CD4-positive, alpha-beta memory T cell (primary cell): ENCODE data around the gene GRM4. TPM values are rescaled to one million over a fixed set of nuclear protein-coding genes. Genes with fewer than 3 reads are reported as not detected.
A peak's percentile ranks its signal among the peaks of the same experiment; 100 is the strongest.
"Not testable (repeated sequence)": the region's sequence is repeated elsewhere in the genome, so short reads cannot be mapped to it uniquely, and the experiment has no call there.

Experiments
- CTCF ChIA-PET: fragments of 350-600 bp; sonication (Branson Sonifier 250); formaldehyde crosslinking; loops from one replicate; lab custom pipeline; 2021; ENCODE audit warnings: inconsistent platforms; ENCODE audit not compliant: partially characterized antibody; lab: Charles Lee
- POLR2A ChIA-PET: fragments of 350-600 bp; sonication (Branson Sonifier 250); formaldehyde crosslinking; loops from one replicate; lab custom pipeline; 2021; ENCODE audit not compliant: partially characterized antibody; lab: Charles Lee
- DNase-seq, 5 donors: peaks; one replicate each; pipeline versions ENCODE4 v3.0.0 to v3.0.0-alpha.2; 2020 to 2022; ENCODE audit warnings: mixed read lengths in 1 of 5
- H3K27ac ChIP-seq: one replicate; pipeline ENCODE4 v1.7.0; 2013; ENCODE audit warnings: low read depth, low read length
- H3K27me3 ChIP-seq: 2 replicates; pipeline ENCODE4 v1.7.0; 2013; ENCODE audit warnings: mild to moderate bottlenecking, low read length, moderate library complexity; ENCODE audit not compliant: insufficient read depth
- H3K36me3 ChIP-seq: 2 replicates; pipeline ENCODE4 v1.7.0; 2013; ENCODE audit warnings: mild to moderate bottlenecking, low read length, moderate library complexity; ENCODE audit not compliant: insufficient read depth
- H3K4me1 ChIP-seq: 2 replicates; pipeline ENCODE4 v1.7.0; 2013; ENCODE audit warnings: mild to moderate bottlenecking, low read length, moderate library complexity; ENCODE audit not compliant: insufficient read depth
- H3K4me3 ChIP-seq, 2 donors: one replicate each; pipeline ENCODE4 v1.7.0; 2013; ENCODE audit warnings: low read length in 2 of 2, mild to moderate bottlenecking in 1 of 2
- H3K9me3 ChIP-seq, 2 donors: one replicate each; pipeline ENCODE4 v1.7.0; 2013; ENCODE audit warnings: low read length in 2 of 2, control low read depth in 1 of 2; ENCODE audit not compliant: control insufficient read depth in 1 of 2
- H3K27ac Mint-ChIP-seq, 7 donors: one replicate each; pipeline ENCODE4 v1.8.0; 2020 to 2021; ENCODE audit warnings: mixed read lengths in 7 of 7, mild to moderate bottlenecking in 6 of 7, inconsistent platforms in 3 of 7, moderate library complexity in 3 of 7
- H3K27me3 Mint-ChIP-seq, 2 donors: one replicate each; pipeline ENCODE4 v1.8.0; 2020 to 2021; ENCODE audit warnings: mixed read lengths in 2 of 2
- H3K36me3 Mint-ChIP-seq, 2 donors: one replicate each; pipeline ENCODE4 v1.8.0; 2020 to 2021; ENCODE audit warnings: mixed read lengths in 2 of 2, inconsistent platforms in 1 of 2, mild to moderate bottlenecking in 1 of 2
- H3K4me1 Mint-ChIP-seq, 4 donors: one replicate each; pipeline ENCODE4 v1.8.0; 2020 to 2021; ENCODE audit warnings: mixed read lengths in 4 of 4, mild to moderate bottlenecking in 1 of 4
- H3K4me3 Mint-ChIP-seq, 8 donors: one replicate each; pipeline ENCODE4 v1.8.0; 2020 to 2021; ENCODE audit warnings: mixed read lengths in 8 of 8, mild to moderate bottlenecking in 7 of 8, moderate library complexity in 6 of 8, inconsistent platforms in 3 of 8
- H3K9me3 Mint-ChIP-seq, 8 donors: one replicate each; pipeline ENCODE4 v1.8.0; 2020 to 2021; ENCODE audit warnings: mixed read lengths in 8 of 8, mild to moderate bottlenecking in 5 of 8, inconsistent platforms in 3 of 8, moderate library complexity in 1 of 8
- intact Hi-C: fragments of 100-400 bp; cut with micrococcal nuclease; formaldehyde crosslinking; loops from one replicate; pipeline ENCODE4 v1.15.1; 2023
- polyA plus RNA-seq, 2 donors: library from polyadenylated mRNA; unstranded; fragments of 300-500 nt; fragmentation: Illumina TruSeq; gene quantifications; one replicate each; pipeline ENCODE4 v1.2.3, GENCODE V29; 2021
- total RNA-seq, 2 experiments: library from RNA; stranded (reverse); gene quantifications; one replicate each; pipeline ENCODE4 v1.2.3, GENCODE V29; 2021

GRM4 gene
- total RNA-seq (under 1 TPM in 1 of 2 experiments, not detected in 1; 0.09 TPM), polyA plus RNA-seq (not detected)

DNA sequence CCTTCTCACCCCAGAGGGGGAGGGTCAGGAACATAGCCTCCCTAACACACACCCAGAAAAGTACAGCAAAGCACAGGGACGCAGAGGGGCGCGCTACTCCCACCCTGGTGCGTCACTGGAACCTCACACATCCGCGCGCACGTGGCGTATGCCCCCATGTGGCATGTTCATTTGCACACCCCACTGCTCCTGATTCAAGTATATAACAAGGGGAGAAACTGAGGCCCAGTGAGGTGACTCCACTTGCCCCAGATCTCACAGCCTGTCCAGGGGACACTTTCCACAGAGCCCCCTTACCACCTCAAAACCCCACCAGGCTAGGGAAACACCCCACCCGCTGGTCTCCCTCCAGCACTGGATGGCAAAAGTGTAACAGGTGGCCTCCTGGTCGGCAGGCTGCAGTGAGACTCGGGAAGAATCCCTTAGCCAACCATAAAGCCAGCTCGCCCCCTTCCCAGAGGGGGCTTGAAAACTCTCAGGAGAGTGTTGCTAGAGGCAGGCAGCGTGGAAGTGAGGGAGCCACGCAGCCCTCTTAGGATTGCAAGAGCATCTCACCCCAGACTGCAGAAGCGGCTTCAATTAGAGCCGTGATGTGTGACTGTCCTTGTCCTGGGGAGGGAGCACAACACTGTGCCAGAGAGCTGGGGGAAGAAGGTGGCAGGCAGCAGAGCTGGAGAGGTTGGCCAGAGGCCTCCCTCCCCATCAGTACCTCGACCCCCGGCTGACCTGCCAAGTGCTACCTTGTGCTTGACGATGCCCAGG is at the start of gene GRM4:
TSS of gene GRM4 (minus strand) at position 67 of the 762 bp plus-strand sequence. CDS start 12,591 bp downstream, outside the sequence.
- H3K27me3 Mint-ChIP-seq: peaks cover 39 to 51% of the 10 kb centered on the region in 2 donors
- DNase-seq: no peak
- peak within 1 kb of the TSS in 1 of 7 donors; percentile 42 for H3K27ac Mint-ChIP-seq
- peaks cover 0 to 1% (median 0%) of the 10 kb centered on the region in 8 donors for H3K9me3 Mint-ChIP-seq
- Histone ChIP-seq H3K27me3 (peaks cover 39% of the 10 kb centered on the region), H3K4me1 (peaks cover 26% of the 10 kb centered on the region), H3K4me3 (peak within 1 kb of the TSS in 1 of 2 donors; percentile 28), H3K36me3 (no peaks in the 10 kb centered on the region), H3K9me3 (no peaks in the 10 kb centered on the region), H3K27ac (no peak within 1 kb of the TSS)
- CTCF ChIA-PET: interaction anchor here (1.0 to 1.6 kb wide), 3 partner anchors 10 to 375 kb away, joined by 3 to 7 read pairs (median 4); no protein-coding TSS in a partner anchor
- H3K4me3 Mint-ChIP-seq: peak within 1 kb of the TSS; percentile 46 to 84 (median 75)
- peaks cover 0 to 1% of the 10 kb centered on the region in 2 donors for H3K36me3 Mint-ChIP-seq
- POLR2A ChIA-PET: interaction anchor here (0.6 to 1.3 kb wide), 3 partner anchors 280 to 363 kb away, joined by 3 read pairs; no protein-coding TSS in a partner anchor
- H3K4me1 Mint-ChIP-seq: peaks cover 3 to 30% (median 15%) of the 10 kb centered on the region in 4 donors
- intact Hi-C loops: no loop called here

DNA sequence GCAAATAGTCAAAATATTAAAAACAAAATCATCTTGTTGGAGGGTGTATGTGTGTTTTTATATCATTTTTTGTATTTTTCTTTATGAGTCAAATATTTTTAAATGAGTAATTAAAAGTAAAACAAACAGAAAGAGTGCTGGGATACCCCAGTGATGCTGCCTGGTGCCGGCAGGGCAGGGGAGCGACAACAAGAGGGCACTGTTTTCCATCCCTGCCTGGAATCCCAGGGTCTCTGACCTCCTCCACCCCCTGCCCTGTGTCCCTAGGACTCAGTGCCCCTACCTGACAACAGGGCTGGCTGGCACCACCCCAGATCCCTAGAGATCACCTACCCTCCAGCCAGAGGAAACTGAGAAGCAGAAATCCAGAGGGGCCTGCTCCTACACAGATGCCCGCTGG is 48.9 kb upstream of the GRM4 start:
- H3K27ac Mint-ChIP-seq: peak overlapping the region in 1 of 7 donors; percentile 43
- peak overlapping the region in 1 of 8 donors; percentile 81 for H3K4me3 Mint-ChIP-seq
- Histone ChIP-seq H3K36me3 (no peaks in the 10 kb centered on the region), H3K4me3 (no peak overlapping the region), H3K27ac (no peak overlapping the region), H3K9me3 (no peaks in the 10 kb centered on the region), H3K27me3 (no peaks in the 10 kb centered on the region), H3K4me1 (peaks cover 12% of the 10 kb centered on the region)
- DNase-seq: no peak
- CTCF ChIA-PET: interaction anchor here (1.2 to 5.3 kb wide), 10 partner anchors 12 to 415 kb away, joined by 5 to 60 read pairs (median 12); no protein-coding TSS in a partner anchor
- intact Hi-C loops: no loop called here
- H3K27me3 Mint-ChIP-seq: no peaks in the 10 kb centered on the region
- H3K4me1 Mint-ChIP-seq: peaks cover 4 to 18% (median 9%) of the 10 kb centered on the region in 4 donors
- H3K9me3 Mint-ChIP-seq: no peaks in the 10 kb centered on the region
- POLR2A ChIA-PET: interaction anchor here (2.1 kb wide), 1 partner anchor 42 kb away, joined by 24 read pairs; the partner anchor contains the start of gene HMGA1
- no peaks in the 10 kb centered on the region for H3K36me3 Mint-ChIP-seq

DNA sequence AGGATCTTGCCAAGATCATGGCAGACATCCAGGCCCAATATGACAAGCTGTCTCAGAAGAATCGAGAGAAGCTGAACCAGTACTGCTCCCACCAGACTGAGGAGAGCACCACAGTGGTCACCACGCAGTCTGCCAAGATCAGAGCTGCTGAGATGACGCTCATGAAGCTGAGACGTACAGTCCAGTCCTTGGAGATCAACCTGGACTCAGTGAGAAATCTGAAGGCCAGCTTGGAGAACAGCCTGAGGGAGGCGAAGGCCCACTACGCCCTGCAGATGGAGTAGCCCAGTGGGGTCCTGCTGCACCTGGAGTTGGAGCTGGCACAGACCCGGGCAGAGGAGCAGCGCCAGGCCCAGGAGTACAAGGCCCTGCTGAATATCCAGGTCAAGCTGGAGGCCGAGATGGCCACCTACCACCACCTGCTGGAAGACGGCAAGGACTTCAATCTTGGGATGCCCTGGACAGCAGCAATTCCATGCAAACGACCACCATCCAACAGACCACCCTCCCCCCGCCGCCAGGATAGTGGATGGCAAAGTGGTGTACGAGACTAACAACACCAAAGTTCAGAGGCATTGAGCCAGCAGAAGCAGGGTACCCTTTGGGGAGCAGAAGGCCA is 44.7 kb upstream of the GRM4 start:
- no peak for DNase-seq
- POLR2A ChIA-PET: interaction anchor here (0.6 to 1.3 kb wide), 4 partner anchors 8 to 46 kb away, joined by 3 to 4 read pairs (median 4); partner anchors contain the start of gene HMGA1
- Histone ChIP-seq H3K4me3 (no peak overlapping the region), H3K27ac (no peak overlapping the region), H3K27me3 (no peaks in the 10 kb centered on the region), H3K9me3 (no peaks in the 10 kb centered on the region), H3K4me1 (peaks cover 3% of the 10 kb centered on the region), H3K36me3 (no peaks in the 10 kb centered on the region)
- no peaks in the 10 kb centered on the region for H3K9me3 Mint-ChIP-seq
- H3K27ac Mint-ChIP-seq: no peak overlapping the region
- intact Hi-C loops: loop anchor here (1.0 kb wide), 1 partner anchor 26 kb away; no protein-coding TSS in a partner anchor
- peaks cover 0 to 11% (median 6%) of the 10 kb centered on the region in 4 donors for H3K4me1 Mint-ChIP-seq
- H3K27me3 Mint-ChIP-seq: no peaks in the 10 kb centered on the region
- no peaks in the 10 kb centered on the region for H3K36me3 Mint-ChIP-seq
- H3K4me3 Mint-ChIP-seq: no peak overlapping the region
- CTCF ChIA-PET: interaction anchor here (0.7 to 3.1 kb wide), 10 partner anchors 8 to 421 kb away, joined by 3 to 14 read pairs (median 3); no protein-coding TSS in a partner anchor

DNA sequence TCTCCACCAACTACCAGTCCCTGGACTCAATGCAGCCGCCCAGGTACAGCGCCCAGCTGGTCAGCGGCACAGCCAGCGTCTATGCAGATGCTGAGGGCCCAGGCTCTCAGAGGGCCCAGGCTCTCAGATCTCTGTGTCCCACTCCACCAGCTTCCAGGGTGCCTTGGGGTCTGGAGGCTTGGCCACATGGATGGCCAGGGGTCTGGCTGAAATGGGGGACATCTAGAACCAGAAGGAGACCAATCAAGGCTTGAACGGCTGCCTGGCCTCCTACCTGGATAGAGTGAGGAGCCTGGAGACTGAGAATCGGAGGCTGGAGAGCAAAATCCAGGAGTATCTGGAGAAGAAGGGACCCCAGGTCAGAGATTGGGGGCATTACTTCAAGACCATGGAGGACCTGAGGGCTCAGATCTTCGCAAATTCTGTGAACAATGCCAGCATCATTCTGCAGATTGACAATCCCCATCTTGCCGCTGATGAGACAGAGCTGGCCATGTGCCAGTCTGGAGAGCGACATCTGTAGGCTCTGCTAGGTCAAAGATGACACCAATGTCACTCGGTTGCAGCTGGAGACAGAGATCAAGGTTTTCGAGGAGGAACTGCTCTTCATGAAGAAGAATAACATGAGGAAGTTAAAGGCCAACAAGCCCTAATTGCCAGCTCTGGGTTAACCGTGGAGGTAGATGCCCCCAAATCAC is 44.1 kb upstream of the GRM4 start:
- H3K36me3 ChIP-seq: no peaks in the 10 kb centered on the region
- ChIA-PET CTCF (interaction anchor here (0.7 to 3.1 kb wide), 11 partner anchors 11 to 420 kb away, joined by 3 to 14 read pairs (median 3); partner anchors contain the start of gene SMIM29), POLR2A (interaction anchor here (0.6 to 1.3 kb wide), 3 partner anchors 10 to 47 kb away, joined by 3 to 4 read pairs (median 4); partner anchors contain the start of gene HMGA1)
- H3K9me3 ChIP-seq: no peaks in the 10 kb centered on the region
- peak in 4 of 5 donors; percentile 26 to 54 (median 44) for DNase-seq
- Mint-ChIP-seq H3K4me1 (peaks cover 0 to 11% (median 6%) of the 10 kb centered on the region in 4 donors), H3K27ac (peak overlapping the region in 1 of 7 donors; percentile 54), H3K36me3 (no peaks in the 10 kb centered on the region), H3K27me3 (no peaks in the 10 kb centered on the region), H3K4me3 (no peak overlapping the region), H3K9me3 (no peaks in the 10 kb centered on the region)
- intact Hi-C loops: loop anchor here (1.0 kb wide), 1 partner anchor 26 kb away; no protein-coding TSS in a partner anchor
- no peak overlapping the region for H3K4me3 ChIP-seq
- H3K27ac ChIP-seq: no peak overlapping the region
- no peaks in the 10 kb centered on the region for H3K27me3 ChIP-seq
- peaks cover 3% of the 10 kb centered on the region for H3K4me1 ChIP-seq

DNA sequence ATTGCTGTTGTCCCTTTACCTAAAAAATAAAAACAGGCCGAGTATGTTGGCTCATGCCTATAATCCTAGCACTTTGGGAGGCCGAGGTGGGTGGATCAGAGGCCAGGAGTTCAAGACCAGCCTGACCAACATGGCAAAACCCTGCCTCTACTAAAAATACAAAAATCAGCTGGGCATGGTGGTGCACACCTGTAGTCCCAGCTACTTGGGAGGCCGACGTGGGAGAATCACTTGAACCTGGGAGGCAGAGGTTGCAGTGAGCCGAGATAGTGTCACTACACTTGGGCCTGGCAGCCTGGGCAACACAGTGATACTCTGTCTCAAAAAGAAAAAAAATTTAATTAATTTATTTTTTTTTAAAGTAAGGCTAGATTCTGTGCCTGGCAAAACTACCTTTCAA is 38.8 kb upstream of the GRM4 start:
- H3K36me3 Mint-ChIP-seq, DNase-seq, intact Hi-C loops, H3K36me3 ChIP-seq, H3K4me3 ChIP-seq, H3K9me3 ChIP-seq, H3K27me3 ChIP-seq, H3K27me3 Mint-ChIP-seq, POLR2A ChIA-PET, H3K27ac ChIP-seq, H3K4me3 Mint-ChIP-seq: not testable (repeated sequence)
- CTCF ChIA-PET: interaction anchor here (0.7 to 4.8 kb wide), 2 partner anchors 11 to 18 kb away, joined by 4 to 36 read pairs; no protein-coding TSS in a partner anchor
- Mint-ChIP-seq H3K4me1 (peaks cover 21 to 26% (median 22%) of the 10 kb centered on the region in 4 donors), H3K9me3 (peaks cover 0 to 11% (median 3%) of the 10 kb centered on the region in 8 donors), H3K27ac (peak overlapping the region in 1 of 7 donors; percentile 47)
- H3K4me1 ChIP-seq: peaks cover 25% of the 10 kb centered on the region

DNA sequence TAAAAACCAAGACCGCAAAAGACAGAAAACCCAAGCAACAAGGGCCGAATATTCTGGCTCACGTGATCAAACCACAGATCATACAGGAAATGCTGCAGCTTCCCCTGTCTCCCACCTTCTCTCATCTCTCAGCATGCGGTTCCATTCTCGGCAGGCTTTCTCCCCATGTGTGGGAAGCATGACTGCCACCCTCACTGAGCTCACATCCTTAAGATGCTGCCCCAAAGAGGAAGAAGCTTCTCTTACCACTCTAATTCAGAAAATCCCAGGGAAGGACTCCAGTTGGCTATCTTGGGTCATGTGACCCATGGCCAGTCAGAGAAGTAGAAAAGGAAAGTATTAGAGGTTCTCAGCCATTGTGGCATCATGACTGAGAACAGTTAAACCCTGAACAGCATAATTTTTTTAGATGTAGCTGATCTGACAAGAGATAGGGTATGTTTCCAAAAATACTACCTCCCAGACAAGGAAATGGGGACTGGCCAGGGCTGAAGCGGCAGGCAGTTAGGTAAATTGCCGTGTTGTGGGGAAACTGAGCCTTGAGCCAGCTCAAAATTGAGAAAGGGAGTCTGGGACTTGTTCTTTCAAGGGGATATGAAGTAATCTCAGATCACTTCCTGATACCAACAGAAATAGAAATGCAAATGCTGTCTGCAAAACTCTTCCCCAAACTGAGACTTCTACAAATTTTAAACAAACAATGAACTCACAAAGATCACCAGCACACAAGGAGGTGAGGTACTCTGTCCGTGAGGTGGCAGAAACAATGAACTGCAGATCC is 37.1 kb upstream of the GRM4 start:
- H3K4me3 ChIP-seq: peak overlapping the region in 1 of 2 donors; percentile 32
- peak overlapping the region; percentile 33 for H3K27ac ChIP-seq
- POLR2A ChIA-PET: interaction anchor here (0.7 to 2.7 kb wide), 14 partner anchors 8 to 609 kb away, joined by 3 to 26 read pairs (median 4); partner anchors contain the start of genes BLTP3A, HMGA1, RPS10 and SMIM29
- Mint-ChIP-seq H3K9me3 (peaks cover 0 to 11% (median 3%) of the 10 kb centered on the region in 8 donors), H3K36me3 (no peaks in the 10 kb centered on the region), H3K4me1 (peaks cover 22 to 26% (median 24%) of the 10 kb centered on the region in 4 donors), H3K27me3 (no peaks in the 10 kb centered on the region), H3K27ac (peak overlapping the region; percentile 72 to 95 (median 82)), H3K4me3 (peak overlapping the region; percentile 45 to 80 (median 74))
- H3K27me3 ChIP-seq: no peaks in the 10 kb centered on the region
- H3K4me1 ChIP-seq: peaks cover 25% of the 10 kb centered on the region
- intact Hi-C loops: loop anchor here (2.0 kb wide), 1 partner anchor 18 kb away; no protein-coding TSS in a partner anchor
- no peaks in the 10 kb centered on the region for H3K9me3 ChIP-seq
- H3K36me3 ChIP-seq: no peaks in the 10 kb centered on the region
- CTCF ChIA-PET: interaction anchor here (0.7 to 4.8 kb wide), 7 partner anchors 8 to 128 kb away, joined by 3 to 36 read pairs (median 3); partner anchors contain the start of gene SMIM29
- DNase-seq: peak; percentile 79 to 90 (median 81)
